ENCODE measurements around the gene FAM193B. TPM values are rescaled to one million over a fixed set of nuclear protein-coding genes. Genes with fewer than 3 reads are reported as not detected.
A peak's percentile ranks its signal among the peaks of the same experiment; 100 is the strongest.

Gene FAM193B
- total and polyA plus RNA-seq, 9 of the 15 experiments (the other 6 are each of a cell fraction or from before 2014, with no cell fraction given), result 4.4 to 76.4 (median 37.3) TPM

DNA sequence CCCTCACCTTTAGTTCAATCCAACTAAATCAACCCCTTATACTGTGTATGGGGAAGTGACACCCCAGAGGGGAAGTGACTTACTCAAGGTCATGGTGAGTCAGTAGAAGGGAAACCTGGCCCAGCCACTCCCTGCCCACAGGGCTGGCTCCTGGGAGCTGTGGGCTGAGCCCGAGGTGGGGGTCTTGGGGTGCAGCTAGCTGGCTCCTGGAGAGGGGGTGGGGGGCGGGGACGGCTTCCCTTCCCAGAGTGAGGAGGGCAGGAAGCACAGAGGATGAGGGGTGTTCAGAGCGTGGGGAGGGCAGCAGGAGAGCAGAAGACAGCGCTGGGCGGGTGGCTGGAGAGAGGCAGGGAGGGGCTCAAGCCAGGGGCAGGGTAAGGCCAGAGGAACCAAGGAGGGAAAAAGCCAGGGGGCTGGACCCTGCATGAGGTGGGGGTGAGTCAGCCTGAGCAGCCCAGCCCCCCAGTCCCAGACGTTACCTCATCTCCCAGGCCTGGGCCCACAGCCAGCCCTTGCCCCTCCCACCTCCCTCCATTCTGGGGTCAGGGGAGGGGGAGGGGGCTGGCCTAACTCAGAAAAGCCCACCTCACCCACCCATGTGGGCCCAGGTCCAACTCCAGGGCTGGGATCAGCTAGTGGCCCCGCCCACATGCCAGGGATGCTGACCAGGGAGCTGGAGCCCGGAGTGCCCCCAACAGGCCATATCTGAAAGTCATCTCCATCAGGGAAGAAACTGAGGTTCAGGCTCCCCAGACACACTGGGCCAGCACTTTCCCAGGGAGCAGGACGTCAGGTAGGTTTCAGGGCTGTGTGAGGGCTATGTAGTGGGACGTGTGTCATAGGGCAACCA is 59.8 kb downstream of the FAM193B start (continued):
- TF ChIP-seq, protein P1, sequence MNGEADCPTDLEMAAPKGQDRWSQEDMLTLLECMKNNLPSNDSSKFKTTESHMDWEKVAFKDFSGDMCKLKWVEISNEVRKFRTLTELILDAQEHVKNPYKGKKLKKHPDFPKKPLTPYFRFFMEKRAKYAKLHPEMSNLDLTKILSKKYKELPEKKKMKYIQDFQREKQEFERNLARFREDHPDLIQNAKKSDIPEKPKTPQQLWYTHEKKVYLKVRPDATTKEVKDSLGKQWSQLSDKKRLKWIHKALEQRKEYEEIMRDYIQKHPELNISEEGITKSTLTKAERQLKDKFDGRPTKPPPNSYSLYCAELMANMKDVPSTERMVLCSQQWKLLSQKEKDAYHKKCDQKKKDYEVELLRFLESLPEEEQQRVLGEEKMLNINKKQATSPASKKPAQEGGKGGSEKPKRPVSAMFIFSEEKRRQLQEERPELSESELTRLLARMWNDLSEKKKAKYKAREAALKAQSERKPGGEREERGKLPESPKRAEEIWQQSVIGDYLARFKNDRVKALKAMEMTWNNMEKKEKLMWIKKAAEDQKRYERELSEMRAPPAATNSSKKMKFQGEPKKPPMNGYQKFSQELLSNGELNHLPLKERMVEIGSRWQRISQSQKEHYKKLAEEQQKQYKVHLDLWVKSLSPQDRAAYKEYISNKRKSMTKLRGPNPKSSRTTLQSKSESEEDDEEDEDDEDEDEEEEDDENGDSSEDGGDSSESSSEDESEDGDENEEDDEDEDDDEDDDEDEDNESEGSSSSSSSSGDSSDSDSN (IDR thresholded peaks at IDR 0.05; ENCODE audit: borderline replicate concordance in 1 of 2, low read depth in 2 of 2, low read length in 2 of 2), result no peak
- no peak for TF ChIP-seq POLR2H (tag; IDR thresholded peaks at IDR 0.05; ENCODE audit: low read depth)
- TF ChIP-seq, protein P2, sequence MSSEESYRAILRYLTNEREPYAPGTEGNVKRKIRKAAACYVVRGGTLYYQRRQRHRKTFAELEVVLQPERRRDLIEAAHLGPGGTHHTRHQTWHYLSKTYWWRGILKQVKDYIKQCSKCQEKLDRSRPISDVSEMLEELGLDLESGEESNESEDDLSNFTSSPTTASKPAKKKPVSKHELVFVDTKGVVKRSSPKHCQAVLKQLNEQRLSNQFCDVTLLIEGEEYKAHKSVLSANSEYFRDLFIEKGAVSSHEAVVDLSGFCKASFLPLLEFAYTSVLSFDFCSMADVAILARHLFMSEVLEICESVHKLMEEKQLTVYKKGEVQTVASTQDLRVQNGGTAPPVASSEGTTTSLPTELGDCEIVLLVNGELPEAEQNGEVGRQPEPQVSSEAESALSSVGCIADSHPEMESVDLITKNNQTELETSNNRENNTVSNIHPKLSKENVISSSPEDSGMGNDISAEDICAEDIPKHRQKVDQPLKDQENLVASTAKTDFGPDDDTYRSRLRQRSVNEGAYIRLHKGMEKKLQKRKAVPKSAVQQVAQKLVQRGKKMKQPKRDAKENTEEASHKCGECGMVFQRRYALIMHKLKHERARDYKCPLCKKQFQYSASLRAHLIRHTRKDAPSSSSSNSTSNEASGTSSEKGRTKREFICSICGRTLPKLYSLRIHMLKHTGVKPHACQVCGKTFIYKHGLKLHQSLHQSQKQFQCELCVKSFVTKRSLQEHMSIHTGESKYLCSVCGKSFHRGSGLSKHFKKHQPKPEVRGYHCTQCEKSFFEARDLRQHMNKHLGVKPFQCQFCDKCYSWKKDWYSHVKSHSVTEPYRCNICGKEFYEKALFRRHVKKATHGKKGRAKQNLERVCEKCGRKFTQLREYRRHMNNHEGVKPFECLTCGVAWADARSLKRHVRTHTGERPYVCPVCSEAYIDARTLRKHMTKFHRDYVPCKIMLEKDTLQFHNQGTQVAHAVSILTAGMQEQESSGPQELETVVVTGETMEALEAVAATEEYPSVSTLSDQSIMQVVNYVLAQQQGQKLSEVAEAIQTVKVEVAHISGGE (CRISPR knock-in tag; IDR thresholded peaks at IDR 0.05), result no peak
- TF ChIP-seq CBFA2T2 (conservative IDR thresholded peaks at IDR 0.05), result no peak
- no peak for TF ChIP-seq RFX1 (IDR thresholded peaks at IDR 0.05)
- peak; percentile 67 for TF ChIP-seq VEZF1 (CRISPR knock-in tag; IDR thresholded peaks at IDR 0.05)
- no peak for TF ChIP-seq ZNF584 (CRISPR knock-in tag; IDR thresholded peaks at IDR 0.05; ENCODE audit: low read depth)
- no peak for TF ChIP-seq FOXM1 (IDR thresholded peaks at IDR 0.05; ENCODE audit: low read depth)
- no peak for TF ChIP-seq FOXM1 (CRISPR knock-in tag; IDR thresholded peaks at IDR 0.05; ENCODE audit: low read depth)
- no peak for TF ChIP-seq ZNF212 (CRISPR knock-in tag; IDR thresholded peaks at IDR 0.05)
- TF ChIP-seq ZNF695 (CRISPR knock-in tag; IDR thresholded peaks at IDR 0.05), result no peak
- no peak for TF ChIP-seq MYBL2 (IDR thresholded peaks at IDR 0.05; ENCODE audit: low read depth)
- TF ChIP-seq MYBL2 (CRISPR knock-in tag; IDR thresholded peaks at IDR 0.05; ENCODE audit: borderline replicate concordance), result no peak
- TF ChIP-seq ILF3 (IDR thresholded peaks at IDR 0.05; ENCODE audit: borderline replicate concordance), result peak; percentile 65; the same call in 1 of the 2 replicates
- TF ChIP-seq ZNF79 (CRISPR knock-in tag; IDR thresholded peaks at IDR 0.05; ENCODE audit: low read depth), result no peak
- TF ChIP-seq ESRRA (IDR thresholded peaks at IDR 0.05; ENCODE audit: borderline replicate concordance, low read depth), result peak; percentile 93
- TF ChIP-seq RBM34 (IDR thresholded peaks at IDR 0.05; ENCODE audit: borderline replicate concordance, insufficient read depth, low read length), result no peak
- TF ChIP-seq CBX2 (IDR thresholded peaks at IDR 0.05; ENCODE audit: insufficient read depth, low read length, poor library complexity, severe bottlenecking), result no peak
- TF ChIP-seq CBX5 (IDR thresholded peaks at IDR 0.05; ENCODE audit: borderline replicate concordance, low read depth), result no peak

All from K562 (cell line).